Urothelium cell line (cell line): Measurements from ENCODE around the gene INHBB.

Source experiments
- DNase-seq: peaks from one replicate; pipeline ENCODE4 v3.0.0; 2011; ENCODE audit warnings: low spot score, mixed read lengths
- FAIRE-seq: peaks from 2 replicates; lab custom pipeline; 2011; peaks lifted over from hg19 to GRCh38; lab: Jason Lieb, UNC

Gene INHBB

GRCh38 chr2:120336749-120337148 is 9.2 kb upstream of the INHBB start:
- DNase-seq (no peak), FAIRE-seq (peak; percentile 27)

GRCh38 chr2:120338015-120338414 is 7.9 kb upstream of the INHBB start:
- DNase-seq: no peak
- no peak for FAIRE-seq

- DNase-seq (no peak), FAIRE-seq (peak; percentile 44)
Measured at GRCh38 chr2:120341977-120342376, 4.0 kb upstream of the INHBB start.

- FAIRE-seq: no peak
- DNase-seq: no peak
Measured at GRCh38 chr2:120342446-120342845, 3.5 kb upstream of the INHBB start.

GRCh38 chr2:120343100-120343432 is 2.9 kb upstream of the INHBB start:
- no peak for DNase-seq
- no peak for FAIRE-seq

GRCh38 chr2:120343433-120344105 is 2.4 kb upstream of the INHBB start:
- peak; percentile 54 for DNase-seq
- FAIRE-seq: no peak

GRCh38 chr2:120344214-120344975 is 1.5 kb upstream of the INHBB start:
- FAIRE-seq (no peak), DNase-seq (no peak)

- FAIRE-seq: no peak
- DNase-seq: no peak
Measured at GRCh38 chr2:120344976-120345581, 857 bp upstream of the INHBB start.

- no peak for FAIRE-seq
Measured at GRCh38 chr2:120345608-120346007, 328 bp upstream of the INHBB start.

GRCh38 chr2:120346667-120347358 is 877 bp downstream of the INHBB start:
- FAIRE-seq (no peak), DNase-seq (no peak)

More at GRCh38 chr2:120345608-120346007, 328 bp upstream of the INHBB start:
- DNase-seq: no peak

- no peak for DNase-seq
- FAIRE-seq: no peak
Measured at GRCh38 chr2:120347396-120348060, 1.6 kb downstream of the INHBB start.

- FAIRE-seq (no peak), DNase-seq (no peak)
Measured at GRCh38 chr2:120348134-120348736, 2.3 kb downstream of the INHBB start.

GRCh38 chr2:120348737-120349439 is 3.0 kb downstream of the INHBB start:
- DNase-seq (no peak), FAIRE-seq (no peak)

GRCh38 chr2:120349440-120349921 is 3.5 kb downstream of the INHBB start:
- FAIRE-seq: no peak
- no peak for DNase-seq

GRCh38 chr2:120350080-120350479 is 4.1 kb downstream of the INHBB start:
- no peak for DNase-seq
- FAIRE-seq: no peak

GRCh38 chr2:120350801-120351320 is 4.9 kb downstream of the INHBB start:
- DNase-seq: no peak
- no peak for FAIRE-seq

- DNase-seq (peak; percentile 46), FAIRE-seq (peak; percentile 9)
Measured at GRCh38 chr2:120352696-120353590, 7.0 kb downstream of the INHBB start.

- DNase-seq (no peak), FAIRE-seq (no peak)
Measured at GRCh38 chr2:120353591-120353898, 7.6 kb downstream of the INHBB start.

- DNase-seq (no peak), FAIRE-seq (no peak)
Measured at GRCh38 chr2:120353931-120354330, 8.0 kb downstream of the INHBB start.
